GM23338 (cell line): Measurements from ENCODE around the gene ARRDC2. TPM values are rescaled to one million over a fixed set of nuclear protein-coding genes. Genes with fewer than 3 reads are reported as not detected.

Experiments
- ATAC-seq: fragments of 200-7000 bp; cut with Tn5 transposase; 3 replicates; pipeline ENCODE4 v1.9.1; 2020
- DNase-seq: peaks from one replicate; pipeline ENCODE4 v3.0.0-alpha.2; 2015; ENCODE audit warnings: low spot score
- H2AFZ ChIP-seq: fragments of 200-600 bp; sonication (generic); 2 replicates; pipeline ENCODE4 v1.8.0; 2016; ENCODE audit warnings: antibody characterized with exemption, mild to moderate bottlenecking, moderate library complexity
- H3F3A ChIP-seq: fragments of 200-600 bp; sonication (generic); replicated peaks from 2 replicates; pipeline ENCODE4 v1.8.0; 2017; ENCODE audit warnings: antibody characterized with exemption, mixed run types, low read depth
- H3K27ac ChIP-seq: fragments of 200-600 bp; sonication (generic); 2 replicates; pipeline ENCODE4 v1.6.1; 2016; ENCODE audit warnings: low read depth
- H3K27me3 ChIP-seq: fragments of 200-600 bp; sonication (generic); 2 replicates; pipeline ENCODE4 v1.8.0; 2016; ENCODE audit warnings: mild to moderate bottlenecking, mixed run types, moderate library complexity; ENCODE audit not compliant: insufficient read depth
- H3K36me3 ChIP-seq: fragments of 200-600 bp; sonication (generic); 2 replicates; pipeline ENCODE4 v1.8.0; 2016; ENCODE audit warnings: mild to moderate bottlenecking; ENCODE audit not compliant: insufficient read depth
- H3K4me1 ChIP-seq: fragments of 200-600 bp; sonication (generic); 2 replicates; pipeline ENCODE4 v1.8.0; 2016; ENCODE audit warnings: mild to moderate bottlenecking, moderate library complexity; ENCODE audit not compliant: insufficient read depth
- H3K4me2 ChIP-seq: fragments of 200-600 bp; sonication (generic); 2 replicates; pipeline ENCODE4 v1.7.1; 2017; ENCODE audit warnings: mixed run types
- H3K4me3 ChIP-seq: fragments of 200-600 bp; sonication (generic); 2 replicates; pipeline ENCODE4 v1.6.1; 2016; ENCODE audit warnings: mixed run types
- H3K79me2 ChIP-seq: fragments of 200-600 bp; sonication (generic); replicated peaks from 2 replicates; pipeline ENCODE4 v1.8.0; 2017; ENCODE audit warnings: mild to moderate bottlenecking; ENCODE audit not compliant: insufficient read depth
- H3K9me2 ChIP-seq: fragments of 200-600 bp; sonication (generic); 2 replicates; pipeline ENCODE4 v1.8.0; 2017; ENCODE audit not compliant: insufficient read depth
- H4K20me1 ChIP-seq: fragments of 200-600 bp; sonication (generic); replicated peaks from 2 replicates; pipeline ENCODE4 v1.8.0; 2017; ENCODE audit warnings: mild to moderate bottlenecking; ENCODE audit not compliant: insufficient read depth
- H3K27ac Mint-ChIP-seq: 2 replicates; pipeline ENCODE4 v1.8.0; 2020; ENCODE audit warnings: inconsistent platforms, mild to moderate bottlenecking, moderate library complexity, mixed read lengths
- H3K27me3 Mint-ChIP-seq: 3 replicates; pipeline ENCODE4 v1.8.0; 2022; ENCODE audit warnings: low read depth, mild to moderate bottlenecking, moderate library complexity, mixed read lengths, inconsistent platforms; ENCODE audit not compliant: insufficient read depth, poor library complexity
- H3K36me3 Mint-ChIP-seq: 3 replicates; pipeline ENCODE4 v1.8.0; 2021; ENCODE audit warnings: low read depth, mild to moderate bottlenecking, inconsistent platforms, moderate library complexity, mixed read lengths
- H3K4me1 Mint-ChIP-seq: 3 replicates; pipeline ENCODE4 v1.8.0; 2020; ENCODE audit warnings: mild to moderate bottlenecking, inconsistent platforms, mixed read lengths
- H3K4me3 Mint-ChIP-seq: 3 replicates; pipeline ENCODE4 v1.8.0; 2021; ENCODE audit warnings: moderate library complexity, mild to moderate bottlenecking, inconsistent platforms, mixed read lengths
- H3K9me3 Mint-ChIP-seq: 3 replicates; pipeline ENCODE4 v1.8.0; 2020; ENCODE audit warnings: moderate library complexity, mild to moderate bottlenecking, inconsistent platforms, mixed read lengths
- CREB1 ChIP-seq: fragments of 250-450 bp; sonication (Bioruptor Pico); IDR thresholded peaks from 2 replicates; pipeline ENCODE4 v1.5.0; 2020; ENCODE audit warnings: low read depth, mild to moderate bottlenecking, moderate library complexity
- CTCF ChIP-seq, 2 experiments: fragments of 200-600 bp in 1 of 2; sonication (generic) in 1 of 2; conservative IDR thresholded peaks; 2 replicates each; pipeline versions ENCODE4 v1.5.1 to v1.6.1; 2016 to 2017; ENCODE audit warnings: antibody characterized with exemption in 2 of 2, low read depth in 2 of 2, mild to moderate bottlenecking in 2 of 2, moderate library complexity in 1 of 2
- ETS1 ChIP-seq: IDR thresholded peaks from 2 replicates; pipeline ENCODE4 v1.6.1; 2016; ENCODE audit warnings: antibody characterized with exemption
- EZH2 ChIP-seq: fragments of 200-600 bp; sonication (generic); IDR thresholded peaks from one replicate; pipeline ENCODE4 v1.8.0; 2017; ENCODE audit warnings: antibody characterized with exemption, mild to moderate bottlenecking, low read depth; ENCODE audit not compliant: unreplicated experiment
- EZH2phosphoT487 ChIP-seq: fragments of 200-600 bp; sonication (generic); IDR thresholded peaks from one replicate; pipeline ENCODE4 v1.8.1; 2018; ENCODE audit warnings: antibody characterized with exemption; ENCODE audit not compliant: unreplicated experiment
- JUNB ChIP-seq: IDR thresholded peaks from one replicate; pipeline ENCODE4 v1.6.1; 2016; ENCODE audit warnings: antibody characterized with exemption; ENCODE audit not compliant: unreplicated experiment
- NANOG ChIP-seq: IDR thresholded peaks from 2 replicates; pipeline ENCODE4 v1.6.1; 2016; ENCODE audit warnings: antibody characterized with exemption, borderline replicate concordance
- REST ChIP-seq: IDR thresholded peaks from one replicate; pipeline ENCODE4 v1.6.1; 2018; ENCODE audit warnings: antibody characterized with exemption; ENCODE audit not compliant: unreplicated experiment
- STAT1 ChIP-seq: IDR thresholded peaks from one replicate; pipeline ENCODE4 v1.6.1; 2016; ENCODE audit warnings: antibody characterized with exemption; ENCODE audit not compliant: unreplicated experiment
- ZNF331 ChIP-seq: fragments of 250-450 bp; sonication (Bioruptor Pico); IDR thresholded peaks from 2 replicates; pipeline ENCODE4 v1.5.0; 2020; ENCODE audit warnings: low read depth, mild to moderate bottlenecking, moderate library complexity
- polyA plus RNA-seq: library from polyadenylated mRNA; unstranded; fragments of >200 nt; fragmentation: Nextera tagmentation; extraction: Ambion mirVana; gene quantifications from 2 replicates; pipeline ENCODE4 v1.2.1, GENCODE V29; 2016
- total RNA-seq: library from RNA; depleted of rRNA; stranded (reverse); fragments of >200 nt; shearing (Covaris generic); gene quantifications from 2 replicates; pipeline ENCODE4 v1.2.3, GENCODE V29; 2014

Gene ARRDC2
- total and polyA plus RNA-seq, 2 experiments from 2014 or later = 2.4 to 7.1 TPM

GRCh38 chr19:18051887-18052286 is 43.9 kb downstream of the ARRDC2 start:
- Mint-ChIP-seq H3K27ac (no peak overlapping the region), H3K36me3 (no peaks in the 10 kb centered on the region; the same call in 2 of the 3 replicates), H3K27me3 (peaks cover 10% of the 10 kb centered on the region), H3K4me3 (no peak overlapping the region), H3K9me3 (no peaks in the 10 kb centered on the region), H3K4me1 (no peaks in the 10 kb centered on the region)
- no peaks in the 10 kb centered on the region for H3F3A ChIP-seq
- H3K27me3 ChIP-seq = no peaks in the 10 kb centered on the region
- TF ChIP-seq EZH2 (no peak), JUNB (no peak), EZH2phosphoT487 (no peak), ZNF331 (CRISPR knock-in tag) (no peak), CTCF (conservative IDR thresholded peaks at IDR 0.05; ENCODE audit: low read depth in 2 of 2) (no peak), NANOG (no peak), CREB1 (CRISPR knock-in tag) (no peak), STAT1 (no peak), REST (no peak), ETS1 (no peak)
- H2AFZ ChIP-seq = no peak overlapping the region
- H3K27ac ChIP-seq = no peak overlapping the region
- H3K36me3 ChIP-seq = no peaks in the 10 kb centered on the region
- no peaks in the 10 kb centered on the region for H4K20me1 ChIP-seq
- no peaks in the 10 kb centered on the region for H3K79me2 ChIP-seq
- ATAC-seq = peak; percentile 73
- DNase-seq = no peak
- H3K9me2 ChIP-seq = no peaks in the 10 kb centered on the region
- H3K4me1 ChIP-seq = no peaks in the 10 kb centered on the region
- no peak overlapping the region for H3K4me2 ChIP-seq
- no peak overlapping the region for H3K4me3 ChIP-seq
